HG03575 (cell line): ENCODE data around the gene RBM6.
"Not testable (repeated sequence)": the region's sequence is repeated elsewhere in the genome, so short reads cannot be mapped to it uniquely, and the experiment has no call there.

Experiments
- ATAC-seq: cut with Tn5 transposase; IDR thresholded peaks from one replicate; pipeline ENCODE4 v1.9.1; 2021; ENCODE audit not compliant: unreplicated experiment, insufficient number of reproducible peaks, low FRiP score; ENCODE audit errors: extremely low read depth

The RBM6 gene

DNA sequence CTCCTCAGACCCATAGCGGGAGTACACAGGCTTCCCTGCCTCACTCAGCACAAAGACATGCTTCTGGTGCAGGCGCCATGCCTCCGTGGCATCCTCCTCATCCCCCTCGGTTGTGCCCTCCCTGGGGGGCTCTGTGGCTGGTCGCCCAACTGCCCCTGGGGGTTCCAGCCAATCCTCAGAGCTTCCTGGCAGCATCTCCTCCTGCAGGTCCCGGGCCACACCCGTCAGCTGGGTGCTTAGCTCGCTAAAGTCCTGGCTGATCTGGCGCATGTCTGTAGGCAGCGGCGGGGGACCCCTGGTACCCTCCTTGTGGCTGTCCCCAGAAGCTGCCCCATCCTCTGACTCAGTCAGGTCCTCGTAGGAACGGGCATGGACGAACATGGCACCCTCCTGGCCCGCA, 28.3 kb upstream of the RBM6 start:
- no peak for ATAC-seq

DNA sequence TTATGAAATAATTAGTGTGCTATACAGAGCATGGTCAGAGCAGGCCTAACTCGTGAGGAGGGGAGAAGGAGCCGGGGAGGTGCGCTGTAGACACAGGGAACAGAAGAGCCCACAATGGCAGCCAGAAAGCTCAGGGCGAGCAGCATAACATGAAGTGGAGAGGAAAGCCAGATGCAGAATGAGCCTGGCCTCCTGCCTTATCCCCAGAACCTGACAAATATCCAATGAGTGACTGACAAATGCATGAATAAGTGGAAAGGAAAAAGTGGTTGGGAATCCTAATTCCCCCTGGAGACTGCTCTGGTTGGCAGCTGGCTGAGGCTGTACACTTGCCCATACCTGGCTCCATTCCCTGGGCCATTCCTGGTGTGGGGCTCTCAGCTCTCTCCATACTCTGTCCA, 27.1 kb upstream of the RBM6 start:
- ATAC-seq, result no peak

DNA sequence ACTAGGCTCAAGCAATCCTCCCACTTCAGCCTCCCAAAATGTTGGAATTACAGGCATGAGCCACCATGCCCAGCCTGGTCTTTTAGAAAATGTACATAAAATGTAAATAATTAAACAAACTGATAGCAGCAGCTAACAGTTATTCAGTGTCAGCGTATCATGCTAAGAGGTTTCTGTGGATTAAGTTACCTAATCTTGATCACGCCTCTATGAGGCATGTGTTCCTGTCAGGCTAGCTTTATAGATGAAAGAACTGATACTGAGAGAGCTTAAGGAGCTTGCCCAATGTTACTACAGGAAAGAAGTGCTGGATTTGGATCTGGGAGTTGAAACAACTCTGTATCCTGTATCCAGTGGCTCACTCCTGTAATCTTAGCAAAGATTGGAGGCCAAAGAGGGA, 25.0 kb upstream of the RBM6 start:
- ATAC-seq, result no peak

DNA sequence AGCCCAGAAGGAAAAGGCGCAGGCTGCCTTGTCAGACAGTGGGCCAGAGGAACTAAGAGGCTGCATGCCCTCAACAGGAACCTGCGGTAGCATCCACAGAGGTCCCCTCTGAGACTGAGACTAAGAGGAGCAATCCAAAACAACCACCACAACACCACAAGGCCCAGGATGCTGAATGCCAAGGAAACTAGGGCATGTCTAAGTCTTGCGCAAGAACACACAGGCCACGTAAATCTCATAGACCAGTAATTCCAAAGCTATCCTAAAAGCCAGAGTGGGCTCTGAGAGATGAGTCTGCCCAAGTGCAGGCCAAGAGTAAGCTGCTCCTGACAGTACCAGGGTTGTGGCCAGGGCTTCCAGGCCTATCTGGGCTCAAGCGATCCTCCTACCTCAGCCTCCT, 23.3 kb upstream of the RBM6 start:
- no peak for ATAC-seq

DNA sequence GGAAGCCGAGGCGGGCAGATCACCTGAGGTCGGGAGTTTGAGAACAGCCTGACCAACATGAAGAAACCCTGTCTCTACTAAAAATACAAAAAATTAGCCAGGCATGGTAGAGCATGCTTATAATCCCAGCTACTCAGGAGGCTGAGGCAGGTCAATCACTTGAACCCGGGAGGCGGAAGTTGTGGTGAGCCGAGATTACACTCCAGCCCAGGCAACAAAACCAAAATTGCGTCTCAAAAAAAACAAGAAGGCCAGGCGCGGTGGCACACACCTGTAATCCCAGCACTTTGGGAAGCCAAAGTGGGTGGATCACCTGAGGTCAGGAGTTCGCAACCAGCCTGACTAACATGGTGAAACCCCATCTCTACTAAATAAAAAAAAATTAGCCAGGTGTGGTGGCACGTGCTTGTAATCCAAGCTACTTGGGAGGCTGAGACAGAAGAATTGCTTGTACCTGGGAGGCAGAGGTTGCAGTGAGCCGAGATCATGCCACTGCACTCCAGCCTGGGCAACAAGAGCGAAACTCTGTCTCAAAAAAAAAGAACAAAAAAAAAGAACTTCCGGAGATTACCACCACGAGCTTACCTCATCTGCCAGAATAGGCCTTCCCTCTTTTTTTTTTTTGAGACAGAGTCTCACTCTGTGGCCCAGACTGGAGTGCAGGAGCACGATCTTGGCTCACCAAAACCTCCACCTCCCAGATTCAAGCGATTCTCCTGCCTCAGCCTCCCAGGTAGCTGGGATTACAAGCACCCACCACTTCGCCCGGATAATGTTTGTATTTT, 22.0 kb upstream of the RBM6 start:
- not testable (repeated sequence) for ATAC-seq

DNA sequence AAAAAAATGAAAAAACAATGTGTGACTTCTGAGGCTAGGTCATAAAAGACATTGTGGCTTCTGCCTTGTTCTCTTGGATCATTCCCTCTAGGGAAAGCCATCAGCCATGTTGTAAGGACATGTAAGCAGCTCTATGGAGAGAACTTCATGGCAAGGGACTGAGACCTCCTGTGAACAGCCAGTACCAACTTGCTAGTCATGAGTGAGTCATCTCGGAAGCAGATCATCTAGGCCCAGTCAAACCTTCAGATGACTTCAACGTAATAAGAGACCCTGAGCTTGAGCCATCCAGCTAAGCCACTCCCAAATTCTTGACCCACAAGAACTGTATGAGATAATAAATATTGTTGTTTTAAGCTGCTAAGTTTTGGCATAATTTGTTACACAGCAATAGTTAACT, 15.3 kb upstream of the RBM6 start:
- ATAC-seq, result no peak

DNA sequence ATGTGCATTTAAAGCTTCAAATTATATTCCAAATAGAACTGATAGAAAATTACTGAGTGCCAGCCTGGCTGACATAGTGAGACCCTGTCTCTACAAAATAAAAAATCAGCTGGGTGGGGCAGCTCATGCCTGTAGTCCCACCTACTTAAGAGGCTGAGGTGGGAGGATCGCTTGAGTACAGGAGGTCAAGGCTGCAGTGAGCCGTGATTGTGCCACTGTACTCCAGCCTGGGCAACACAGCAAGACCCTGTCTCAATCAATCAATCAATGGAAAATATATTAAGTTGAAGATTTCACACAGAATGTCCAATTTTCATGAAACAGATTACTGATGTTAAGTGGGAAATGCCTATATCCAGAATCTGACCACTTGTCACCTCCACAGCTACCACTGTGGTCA, 14.5 kb upstream of the RBM6 start:
- ATAC-seq, result no peak

DNA sequence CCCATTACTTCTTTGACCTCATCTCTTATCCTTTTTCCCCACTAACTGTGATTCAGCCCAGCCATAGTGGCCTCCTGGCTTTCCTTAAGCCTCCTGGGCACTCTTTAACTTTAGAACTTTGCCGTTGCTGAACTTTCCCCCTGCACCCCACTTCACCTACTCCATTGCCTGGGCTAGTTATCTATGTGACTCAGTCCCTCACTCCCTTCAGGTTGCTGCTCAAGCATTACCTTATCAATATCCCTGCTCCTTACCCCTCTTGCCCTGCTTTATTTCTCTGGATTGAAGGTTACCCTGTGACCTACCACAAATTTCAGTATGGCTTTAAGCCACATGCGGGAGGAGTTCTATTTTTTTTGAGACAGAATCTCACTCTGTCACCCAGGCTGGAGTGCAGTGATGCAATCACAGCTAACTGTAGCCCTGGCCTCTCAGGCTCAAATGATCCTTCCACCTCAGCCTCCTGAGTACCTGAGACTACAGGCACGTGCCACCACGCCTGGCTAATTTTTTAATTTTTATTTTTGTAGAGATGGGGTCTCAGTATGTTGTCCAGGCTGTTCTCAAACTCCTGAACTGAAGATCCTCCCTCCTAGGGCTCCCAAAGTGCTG, 13.7 kb upstream of the RBM6 start:
- ATAC-seq, result no peak

DNA sequence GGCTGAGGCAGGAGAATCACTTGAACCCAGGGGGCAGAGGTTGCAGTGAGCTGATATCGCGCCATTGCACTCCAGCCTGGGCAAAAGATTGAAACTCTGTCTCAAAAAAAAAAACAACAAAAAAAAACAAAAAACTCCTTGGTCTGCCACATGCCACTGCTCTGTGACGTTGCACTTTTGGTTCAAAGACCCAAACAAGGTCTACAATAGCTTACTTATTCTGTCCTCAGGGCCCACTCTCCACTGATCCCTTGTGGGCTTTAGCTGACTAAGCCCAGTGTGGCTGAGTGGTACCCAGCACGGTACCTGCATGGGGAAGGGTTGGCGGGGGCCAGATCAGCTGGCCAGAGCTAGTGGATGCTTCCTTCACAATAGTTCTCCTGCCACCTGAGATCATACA, 12.2 kb upstream of the RBM6 start:
- ATAC-seq, result no peak

DNA sequence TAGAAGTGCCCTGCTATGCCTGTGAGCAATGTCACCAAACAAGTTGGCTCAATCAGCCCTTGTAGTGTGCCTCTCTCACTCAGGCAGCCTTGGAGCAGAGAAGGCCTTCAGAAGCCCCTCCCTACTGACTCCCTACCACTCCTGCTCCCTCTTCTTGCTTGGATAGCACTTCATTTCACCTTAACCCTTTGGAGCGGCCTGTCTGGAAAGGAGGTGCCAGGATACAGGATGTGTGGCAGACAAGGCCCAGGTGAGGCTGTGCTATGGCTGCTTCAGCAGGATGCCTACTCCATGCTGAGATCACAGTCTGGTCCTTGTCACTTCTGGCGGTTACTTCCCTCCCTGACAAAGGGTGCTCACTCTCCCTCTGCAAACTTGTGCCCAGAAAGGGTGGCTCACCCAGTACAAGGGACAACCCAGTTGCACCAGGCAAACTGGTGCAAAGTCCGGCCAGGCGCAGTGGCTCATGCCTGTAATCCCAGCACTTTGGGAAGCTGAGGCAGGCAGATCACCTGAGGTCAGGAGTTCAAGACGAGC, 11.4 kb upstream of the RBM6 start:
- ATAC-seq, result no peak

DNA sequence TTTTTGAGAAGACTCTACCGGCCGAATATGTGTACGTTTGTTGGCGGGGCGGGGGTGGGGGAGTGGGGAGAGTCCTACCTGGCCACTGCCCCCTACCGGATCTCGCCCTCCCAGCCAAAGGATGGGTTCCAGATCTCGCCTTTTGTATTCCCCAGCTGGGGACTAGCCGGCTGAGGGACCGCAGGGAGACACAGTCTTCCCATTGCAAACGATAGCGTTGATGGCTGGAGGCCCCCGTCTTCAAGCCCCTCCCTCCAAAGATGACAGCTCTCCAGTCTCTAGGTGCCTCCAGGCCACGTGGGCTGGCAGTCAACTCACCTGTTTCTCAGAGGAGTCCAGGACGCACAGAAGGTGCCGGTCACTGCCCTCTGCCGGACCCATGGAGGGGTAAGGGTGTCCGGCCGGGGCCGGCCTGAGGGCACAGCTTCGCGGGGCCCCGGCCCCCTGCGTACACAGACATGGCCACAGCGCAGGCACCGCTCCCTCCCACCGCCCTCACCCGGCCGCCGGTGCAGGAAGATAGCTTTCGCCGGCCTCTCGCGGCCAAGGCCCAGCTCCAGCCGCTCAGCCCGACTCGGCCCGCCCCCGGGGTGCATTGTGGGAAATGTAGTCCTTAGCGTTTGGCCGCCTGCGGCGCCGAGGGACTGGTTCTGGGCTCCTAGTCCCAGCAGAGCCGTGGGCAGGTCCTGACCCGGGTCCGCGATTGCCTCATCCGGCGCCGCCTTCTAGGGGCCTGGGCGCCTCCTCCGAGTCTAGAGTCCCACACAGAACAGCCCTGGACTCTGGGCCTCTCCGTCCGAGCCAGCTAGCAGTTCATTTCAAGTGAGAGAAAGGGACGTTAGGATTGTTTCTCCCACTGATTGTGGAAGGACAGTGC, 10.4 kb upstream of the RBM6 start, which contains the start of gene MON1A:
MON1A (minus strand) TSS at position 521 of the 877 bp plus-strand sequence. CDS start 16,465 bp downstream, outside the sequence.
- ATAC-seq, result no peak

DNA sequence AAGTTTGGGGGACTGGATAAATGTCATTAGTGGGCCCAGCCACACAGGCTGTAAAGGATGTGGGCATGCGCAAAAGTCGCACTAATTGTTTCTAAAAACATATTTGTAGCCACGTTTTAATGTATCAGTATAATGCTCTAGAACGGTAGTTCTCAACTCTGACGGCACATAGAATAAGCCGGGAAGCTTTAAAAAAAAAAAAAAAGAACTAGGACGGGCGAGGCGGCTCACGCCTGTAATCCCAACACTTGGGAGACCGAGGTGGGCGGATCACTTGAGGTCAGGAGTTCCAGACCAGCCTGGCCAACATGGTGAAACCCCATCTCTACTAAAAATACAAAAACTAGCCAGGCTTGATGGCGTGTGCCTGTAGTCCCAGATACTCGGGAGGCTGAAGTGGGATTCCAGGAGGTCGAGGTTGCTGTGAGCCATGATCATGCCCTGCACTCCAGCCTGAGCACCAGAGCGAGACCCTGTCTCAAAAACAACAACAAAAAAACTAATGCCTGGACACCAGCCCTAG, 9.7 kb upstream of the RBM6 start:
- ATAC-seq, result no peak

DNA sequence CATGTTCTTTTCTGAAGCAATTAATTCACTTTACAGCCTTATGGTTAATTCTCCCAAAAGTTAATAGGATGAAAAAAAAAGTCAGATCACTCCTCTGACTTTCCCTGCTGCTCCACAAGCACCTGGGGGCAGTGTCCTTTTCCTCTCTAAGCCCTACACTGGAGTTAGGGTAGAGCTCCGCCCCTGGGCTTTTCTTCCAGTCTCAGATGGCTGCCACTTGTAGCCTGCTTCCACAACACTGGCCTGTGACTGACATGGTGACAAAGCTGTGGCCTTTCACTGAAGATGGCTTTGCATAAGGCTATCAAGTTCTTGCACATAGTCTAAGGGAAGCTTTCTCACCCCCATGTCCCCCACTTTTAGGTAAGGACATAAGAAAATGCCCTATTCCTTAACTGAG, 9.0 kb upstream of the RBM6 start:
- ATAC-seq, result no peak

DNA sequence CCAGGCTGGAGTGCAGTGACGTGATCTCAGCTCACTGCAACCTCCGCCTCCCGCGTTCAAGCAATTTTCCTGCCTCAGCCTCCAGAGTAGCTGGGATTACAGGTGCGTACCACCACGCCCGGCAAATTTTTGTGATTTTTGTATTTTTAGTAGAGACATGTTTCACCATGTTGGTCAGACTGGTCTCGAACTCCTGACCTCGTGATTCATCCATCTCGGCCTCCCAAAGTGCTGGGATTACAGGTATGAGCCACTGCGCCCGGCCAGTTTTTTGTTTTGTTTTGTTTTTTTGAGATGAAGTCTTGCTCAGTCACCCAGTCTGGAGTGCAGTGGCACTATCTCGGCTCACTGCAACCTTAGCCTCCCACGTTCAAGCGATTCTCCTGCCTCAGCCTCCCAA, 7.7 kb upstream of the RBM6 start:
- not testable (repeated sequence) for ATAC-seq

DNA sequence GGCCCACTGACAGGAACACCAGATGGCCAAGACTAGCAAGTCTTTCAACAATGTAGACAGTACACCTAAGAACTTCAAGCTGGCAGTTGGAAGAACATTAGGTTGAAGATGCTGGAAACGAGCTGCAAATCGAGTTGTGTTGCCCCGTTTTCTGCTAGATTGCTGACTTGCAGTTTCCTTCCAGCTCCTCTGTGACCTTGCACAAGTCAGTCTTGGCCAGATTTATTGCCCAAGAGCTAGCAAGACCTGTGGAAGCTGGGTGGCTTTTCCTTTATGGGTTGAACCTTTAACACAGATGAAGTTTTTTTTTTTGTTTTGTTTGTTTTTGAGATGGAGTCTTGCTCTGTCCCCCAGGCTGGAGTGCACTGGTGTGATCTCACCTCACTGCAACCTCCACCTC, 2.9 kb upstream of the RBM6 start:
- ATAC-seq, result no peak

DNA sequence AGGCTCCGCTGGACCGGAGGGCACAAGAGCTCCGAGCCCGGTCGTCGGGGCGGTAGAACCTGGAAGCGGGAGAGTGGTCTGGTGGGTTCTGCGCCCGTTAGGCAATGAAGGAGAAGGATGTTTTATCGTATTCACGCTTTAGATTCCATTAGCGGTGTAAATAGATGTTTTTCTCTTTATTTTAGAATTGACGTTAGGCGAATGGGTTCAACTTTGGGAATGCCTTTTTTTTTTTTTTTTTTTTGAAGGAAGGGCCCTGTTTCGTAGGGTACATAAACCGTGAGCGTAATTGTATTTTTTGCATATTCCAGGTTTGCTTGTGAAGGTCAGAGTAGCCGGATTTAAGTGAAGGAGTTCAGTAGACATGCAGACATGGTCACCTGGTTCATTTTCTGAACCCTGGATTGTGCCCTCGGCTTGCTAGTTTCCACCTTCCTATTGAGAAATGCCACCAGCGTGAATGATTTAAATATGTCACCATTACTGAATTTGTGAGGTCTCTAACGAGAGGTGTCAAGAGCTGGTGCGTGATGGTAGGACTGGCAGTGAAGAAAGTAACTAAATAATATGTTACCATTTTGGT, 808 bp downstream of the RBM6 start:
- no peak for ATAC-seq

DNA sequence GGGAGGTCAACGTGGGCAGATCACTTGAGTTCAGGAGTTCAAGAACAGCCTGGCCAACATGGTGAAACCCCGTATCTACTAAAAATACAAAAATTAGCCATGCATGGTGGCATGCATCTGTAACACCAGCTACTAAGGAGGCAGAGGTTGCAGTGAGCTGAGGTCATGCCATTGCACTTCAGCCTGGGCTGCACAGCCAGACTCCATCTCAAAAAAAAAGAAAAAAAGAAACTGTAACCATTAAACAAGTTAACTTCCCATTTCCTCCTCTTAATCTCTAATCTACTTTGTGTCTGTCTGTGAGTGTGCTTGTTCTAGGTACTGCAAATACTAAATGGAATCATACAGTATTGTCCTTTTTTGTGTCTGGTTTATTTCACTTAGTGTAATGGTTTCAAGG, 2.7 kb downstream of the RBM6 start:
- ATAC-seq, result no peak

DNA sequence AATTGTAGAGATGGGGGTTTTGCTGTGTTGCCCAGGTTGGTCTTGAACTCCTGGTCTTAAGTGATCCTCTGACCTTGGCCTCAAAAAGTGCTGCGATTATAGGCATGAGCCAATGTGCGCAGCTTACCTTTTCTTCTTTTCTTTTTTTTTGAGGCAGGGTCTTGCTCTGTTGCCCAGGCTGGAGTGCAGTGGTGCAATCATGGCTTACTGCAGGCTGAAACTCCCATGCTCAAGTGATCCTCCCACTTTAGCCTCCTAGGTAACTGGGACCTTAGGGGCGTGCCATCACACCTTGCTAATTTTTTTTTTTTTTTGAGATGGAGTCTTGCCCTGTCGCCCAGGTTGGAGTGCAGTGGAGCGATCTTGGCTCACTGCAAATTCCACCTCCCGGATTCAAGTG, 13.0 kb downstream of the RBM6 start:
- no peak for ATAC-seq

DNA sequence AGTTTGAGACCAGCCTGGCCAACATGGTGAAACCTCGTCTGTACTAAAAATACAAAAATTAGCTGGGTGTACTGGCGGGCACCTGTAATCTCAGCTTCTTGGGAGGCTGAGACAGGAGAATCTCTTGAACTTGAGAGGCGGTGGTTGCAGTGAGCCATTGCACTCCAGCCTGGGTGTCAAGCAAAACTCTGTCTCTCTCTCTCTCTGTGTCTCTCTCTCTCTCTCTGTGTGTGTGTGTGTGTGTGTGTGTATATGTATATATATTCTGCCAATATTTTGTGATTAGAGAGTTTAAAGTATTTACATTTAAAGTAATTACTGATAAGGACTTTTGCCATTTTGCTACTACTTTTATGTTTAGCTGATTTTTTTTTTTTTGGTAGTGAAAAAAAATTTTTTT, 15.7 kb downstream of the RBM6 start:
- ATAC-seq, result no peak
